Naive thymus-derived CD4-positive, alpha-beta T cell (primary cell): ENCODE measurements around the gene TSHZ2. TPM values are rescaled to one million over a fixed set of nuclear protein-coding genes. Genes with fewer than 3 reads are reported as not detected.
A peak's percentile ranks its signal among the peaks of the same experiment; 100 is the strongest.

Source experiments
- ATAC-seq: fragments of 150-1000 bp; cut with Tn5 transposase; 2 replicates; pipeline ENCODE4 v1.10.0; 2021; ENCODE audit warnings: mild to moderate bottlenecking, moderate library complexity
- CTCF ChIA-PET: fragments of 350-600 bp; sonication (Branson Sonifier 250); formaldehyde crosslinking; loops from one replicate; lab custom pipeline; 2021; ENCODE audit warnings: antibody characterized with exemption; lab: Charles Lee
- POLR2A ChIA-PET: fragments of 350-600 bp; sonication (Branson Sonifier 250); formaldehyde crosslinking; loops from one replicate; lab custom pipeline; 2021; ENCODE audit warnings: antibody characterized with exemption, inconsistent platforms; lab: Charles Lee
- DNase-seq, 9 donors: peaks; one replicate each; pipeline versions ENCODE4 v3.0.0 to v3.0.0-alpha.2; 2020 to 2022; ENCODE audit warnings: mixed read lengths in 1 of 9
- H3K27ac ChIP-seq: one replicate; pipeline ENCODE4 v1.7.0; 2013; ENCODE audit warnings: mild to moderate bottlenecking, low read depth, low read length, moderate library complexity
- H3K27me3 ChIP-seq, 2 donors: one replicate each; pipeline ENCODE4 v1.7.0; 2013; ENCODE audit warnings: low read length in 2 of 2, mild to moderate bottlenecking in 2 of 2, moderate library complexity in 2 of 2; ENCODE audit not compliant: control insufficient read depth in 2 of 2, insufficient read depth in 2 of 2
- H3K36me3 ChIP-seq, 3 experiments: 1 replicate in 2 of 3; 2 replicates in 1 of 3; pipeline ENCODE4 v1.7.0; 2013; ENCODE audit warnings: low read length in 3 of 3, mild to moderate bottlenecking in 3 of 3, moderate library complexity in 1 of 3; ENCODE audit not compliant: insufficient read depth in 3 of 3, control insufficient read depth in 2 of 3
- H3K4me1 ChIP-seq, 2 donors: one replicate each; pipeline ENCODE4 v1.7.0; 2013; ENCODE audit warnings: low read length in 2 of 2, mild to moderate bottlenecking in 2 of 2, moderate library complexity in 1 of 2; ENCODE audit not compliant: control insufficient read depth in 2 of 2, insufficient read depth in 2 of 2
- H3K4me3 ChIP-seq: 2 replicates; pipeline ENCODE4 v1.7.0; 2013; ENCODE audit warnings: mild to moderate bottlenecking, low read length
- H3K9me3 ChIP-seq, 3 experiments: 1 replicate in 2 of 3; 2 replicates in 1 of 3; pipeline ENCODE4 v1.7.0; 2013; ENCODE audit warnings: low read length in 3 of 3; ENCODE audit not compliant: control insufficient read depth in 2 of 3
- H3K27ac Mint-ChIP-seq, 9 donors: one replicate each; pipeline ENCODE4 v1.8.0; 2020 to 2022; ENCODE audit warnings: mixed read lengths in 9 of 9, mild to moderate bottlenecking in 8 of 9, moderate library complexity in 5 of 9, inconsistent platforms in 2 of 9
- H3K27me3 Mint-ChIP-seq, 5 donors: one replicate each; pipeline ENCODE4 v1.8.0; 2021 to 2022; ENCODE audit warnings: mixed read lengths in 5 of 5, mild to moderate bottlenecking in 1 of 5
- H3K36me3 Mint-ChIP-seq, 5 donors: one replicate each; pipeline ENCODE4 v1.8.0; 2020 to 2022; ENCODE audit warnings: mixed read lengths in 5 of 5, mild to moderate bottlenecking in 3 of 5, inconsistent platforms in 1 of 5
- H3K4me1 Mint-ChIP-seq, 7 donors: one replicate each; pipeline ENCODE4 v1.8.0; 2020 to 2022; ENCODE audit warnings: mixed read lengths in 7 of 7, mild to moderate bottlenecking in 3 of 7, inconsistent platforms in 1 of 7
- H3K4me3 Mint-ChIP-seq, 10 donors: one replicate each; pipeline ENCODE4 v1.8.0; 2020 to 2022; ENCODE audit warnings: mild to moderate bottlenecking in 10 of 10, mixed read lengths in 10 of 10, moderate library complexity in 6 of 10, inconsistent platforms in 2 of 10
- H3K9me3 Mint-ChIP-seq, 11 donors: one replicate each; pipeline ENCODE4 v1.8.0; 2020 to 2022; ENCODE audit warnings: mixed read lengths in 11 of 11, mild to moderate bottlenecking in 4 of 11, inconsistent platforms in 1 of 11, moderate library complexity in 1 of 11
- intact Hi-C, 2 donors: fragments of 100-400 bp; cut with micrococcal nuclease; formaldehyde crosslinking; loops; one replicate each; pipeline ENCODE4 v1.15.1; 2023
- polyA plus RNA-seq, 2 donors: library from polyadenylated mRNA; unstranded; fragments of 300-500 nt; fragmentation: Illumina TruSeq; gene quantifications; one replicate each; pipeline ENCODE4 v1.2.3, GENCODE V29; 2021
- total RNA-seq, 6 experiments: library from RNA in 5 of 6; stranded (reverse) in 5 of 6; gene quantifications; 1 replicate in 5 of 6; 2 replicates in 1 of 6; pipeline ENCODE4 v1.2.3 and lab custom pipeline; 2021 to 2026

The TSHZ2 gene
- total and polyA plus RNA-seq, 7 experiments from 2014 or later, result 6.0 to 84.5 (median 42.5) TPM

- Mint-ChIP-seq H3K9me3 (peaks cover 0 to 14% (median 0%) of the 10 kb centered on the region in 11 donors), H3K4me1 (peaks cover 0 to 33% (median 9%) of the 10 kb centered on the region in 7 donors), H3K36me3 (peaks cover 10 to 28% (median 25%) of the 10 kb centered on the region in 5 donors), H3K4me3 (no peak overlapping the region), H3K27ac (peak overlapping the region in 1 of 9 donors; percentile 52), H3K27me3 (peaks cover 0 to 2% (median 0%) of the 10 kb centered on the region in 5 donors)
- H3K4me3 ChIP-seq, result no peak overlapping the region
- no peaks in the 10 kb centered on the region for H3K27me3 ChIP-seq
- DNase-seq (no peak), ATAC-seq (no peak)
- ChIA-PET POLR2A (no interaction called here), CTCF (no interaction called here)
- no peaks in the 10 kb centered on the region for H3K4me1 ChIP-seq
- H3K36me3 ChIP-seq, result no peaks in the 10 kb centered on the region
- no peaks in the 10 kb centered on the region for H3K9me3 ChIP-seq
- intact Hi-C loops, result no loop called here
- H3K27ac ChIP-seq, result no peak overlapping the region
These were observed 75.0 kb downstream of the TSHZ2 start for GRCh38 chr20:53047203-53047602.

DNA sequence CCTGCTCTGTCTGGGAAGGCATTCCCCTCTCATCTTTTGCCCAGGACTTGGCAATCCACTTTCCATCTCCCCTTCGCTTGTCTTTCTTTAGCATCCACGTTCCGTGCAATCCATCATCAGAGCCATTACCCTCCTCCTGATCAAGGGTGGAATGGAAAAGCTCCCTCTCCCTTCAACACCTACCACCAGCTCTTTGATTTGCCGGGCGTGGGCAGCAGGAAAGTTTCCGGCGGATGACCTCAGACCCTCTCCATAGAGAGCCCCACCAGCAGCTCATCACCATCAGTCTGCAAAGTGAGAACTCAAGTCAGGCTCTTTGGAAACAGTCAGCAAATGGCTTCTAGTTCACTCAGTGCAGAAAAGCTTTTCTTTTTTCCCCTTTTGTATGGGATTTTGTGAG, 76.2 kb downstream of the TSHZ2 start:
- CTCF ChIA-PET, result no interaction called here
- H3K27me3 ChIP-seq, result no peaks in the 10 kb centered on the region
- no peaks in the 10 kb centered on the region for H3K36me3 ChIP-seq
- POLR2A ChIA-PET, result no interaction called here
- H3K4me1 ChIP-seq, result no peaks in the 10 kb centered on the region
- peak overlapping the region in 1 of 9 donors; percentile 52 for H3K27ac Mint-ChIP-seq
- H3K27me3 Mint-ChIP-seq, result peaks cover 0 to 2% (median 0%) of the 10 kb centered on the region in 5 donors
- peaks cover 0 to 33% (median 9%) of the 10 kb centered on the region in 7 donors for H3K4me1 Mint-ChIP-seq
- H3K27ac ChIP-seq, result no peak overlapping the region
- ATAC-seq (no peak), DNase-seq (no peak)
- peaks cover 0 to 14% (median 0%) of the 10 kb centered on the region in 11 donors for H3K9me3 Mint-ChIP-seq
- H3K9me3 ChIP-seq, result no peaks in the 10 kb centered on the region
- H3K4me3 Mint-ChIP-seq, result no peak overlapping the region
- H3K36me3 Mint-ChIP-seq, result peaks cover 10 to 34% (median 26%) of the 10 kb centered on the region in 5 donors
- H3K4me3 ChIP-seq, result no peak overlapping the region
- intact Hi-C loops, result no loop called here

GRCh38 chr20:53050338-53050737, 78.2 kb downstream of the TSHZ2 start:
- peaks cover 0 to 14% (median 0%) of the 10 kb centered on the region in 11 donors for H3K9me3 Mint-ChIP-seq
- H3K36me3 Mint-ChIP-seq, result peaks cover 10 to 29% (median 24%) of the 10 kb centered on the region in 5 donors
- POLR2A ChIA-PET, result interaction anchor here (0.6 to 1.0 kb wide), 3 partner anchors 11 to 61 kb away, joined by 4 read pairs; no protein-coding TSS in a partner anchor
- H3K4me3 Mint-ChIP-seq, result no peak overlapping the region
- H3K9me3 ChIP-seq, result no peaks in the 10 kb centered on the region
- peaks cover 0 to 2% (median 0%) of the 10 kb centered on the region in 5 donors for H3K27me3 Mint-ChIP-seq
- H3K27ac Mint-ChIP-seq, result no peak overlapping the region
- no peak for ATAC-seq
- no peak overlapping the region for H3K4me3 ChIP-seq
- H3K27ac ChIP-seq, result no peak overlapping the region
- no peaks in the 10 kb centered on the region for H3K4me1 ChIP-seq
- no peaks in the 10 kb centered on the region for H3K36me3 ChIP-seq
- H3K27me3 ChIP-seq, result no peaks in the 10 kb centered on the region
- H3K4me1 Mint-ChIP-seq, result peaks cover 4 to 41% (median 9%) of the 10 kb centered on the region in 7 donors
- intact Hi-C loops, result no loop called here
- no peak for DNase-seq
- CTCF ChIA-PET, result interaction anchor here (0.8 to 1.2 kb wide), 2 partner anchors 9 to 187 kb away, joined by 3 read pairs; no protein-coding TSS in a partner anchor

DNA sequence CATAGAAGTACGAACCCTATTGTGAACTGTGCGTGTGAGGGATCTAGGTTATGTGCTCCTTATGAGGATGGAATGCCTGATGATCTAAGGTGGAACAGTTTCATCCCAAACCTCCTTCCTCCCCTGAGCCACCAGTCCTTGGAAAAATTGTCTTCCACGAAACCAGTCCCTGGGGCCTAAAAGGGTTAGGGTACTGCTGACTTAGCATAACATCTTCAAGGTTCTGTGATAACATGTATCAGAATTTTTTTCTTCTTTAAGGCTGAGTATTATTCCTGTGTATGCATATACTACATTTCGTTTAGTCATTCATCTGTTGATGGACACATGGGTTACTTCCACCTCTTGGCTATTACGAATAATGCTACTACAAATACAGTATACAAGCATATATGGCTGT, 80.2 kb downstream of the TSHZ2 start:
- ChIA-PET POLR2A (no interaction called here), CTCF (no interaction called here)
- Histone ChIP-seq H3K9me3 (no peaks in the 10 kb centered on the region), H3K27me3 (no peaks in the 10 kb centered on the region), H3K36me3 (no peaks in the 10 kb centered on the region), H3K4me1 (no peaks in the 10 kb centered on the region), H3K4me3 (no peak overlapping the region), H3K27ac (no peak overlapping the region)
- Mint-ChIP-seq H3K4me3 (no peak overlapping the region), H3K9me3 (peaks cover 0 to 14% (median 3%) of the 10 kb centered on the region in 11 donors), H3K36me3 (peaks cover 13 to 39% (median 29%) of the 10 kb centered on the region in 5 donors), H3K4me1 (peaks cover 4 to 51% (median 16%) of the 10 kb centered on the region in 7 donors), H3K27ac (no peak overlapping the region), H3K27me3 (peaks cover 0 to 5% (median 0%) of the 10 kb centered on the region in 5 donors)
- intact Hi-C loops, result no loop called here
- ATAC-seq (no peak), DNase-seq (no peak)

GRCh38 chr20:53053595-53053994, 81.4 kb downstream of the TSHZ2 start:
- peaks cover 0 to 3% (median 0%) of the 10 kb centered on the region in 5 donors for H3K27me3 Mint-ChIP-seq
- no peaks in the 10 kb centered on the region for H3K4me1 ChIP-seq
- no peaks in the 10 kb centered on the region for H3K9me3 ChIP-seq
- peaks cover 0 to 9% (median 0%) of the 10 kb centered on the region in 11 donors for H3K9me3 Mint-ChIP-seq
- H3K27me3 ChIP-seq, result no peaks in the 10 kb centered on the region
- no peak for DNase-seq
- H3K36me3 Mint-ChIP-seq, result peaks cover 9 to 32% (median 21%) of the 10 kb centered on the region in 5 donors
- ChIA-PET CTCF (no interaction called here), POLR2A (no interaction called here)
- H3K36me3 ChIP-seq, result no peaks in the 10 kb centered on the region
- H3K27ac ChIP-seq, result no peak overlapping the region
- H3K27ac Mint-ChIP-seq, result peak overlapping the region in 1 of 9 donors; percentile 80
- intact Hi-C loops, result no loop called here
- no peak overlapping the region for H3K4me3 Mint-ChIP-seq
- H3K4me3 ChIP-seq, result no peak overlapping the region
- no peak for ATAC-seq
- peaks cover 5 to 40% (median 15%) of the 10 kb centered on the region in 7 donors for H3K4me1 Mint-ChIP-seq

GRCh38 chr20:53055367-53056067, 83.4 kb downstream of the TSHZ2 start:
- Mint-ChIP-seq H3K4me1 (peaks cover 5 to 55% (median 25%) of the 10 kb centered on the region in 7 donors), H3K27me3 (peaks cover 0 to 3% (median 0%) of the 10 kb centered on the region in 5 donors), H3K9me3 (peaks cover 0 to 8% (median 0%) of the 10 kb centered on the region in 11 donors), H3K27ac (peak overlapping the region in 1 of 9 donors; percentile 80), H3K4me3 (no peak overlapping the region), H3K36me3 (peaks cover 9 to 32% (median 21%) of the 10 kb centered on the region in 5 donors)
- H3K27ac ChIP-seq, result no peak overlapping the region
- POLR2A ChIA-PET, result no interaction called here
- H3K4me3 ChIP-seq, result no peak overlapping the region
- no peaks in the 10 kb centered on the region for H3K27me3 ChIP-seq
- no peak for ATAC-seq
- no peaks in the 10 kb centered on the region for H3K9me3 ChIP-seq
- CTCF ChIA-PET, result no interaction called here
- intact Hi-C loops, result loop anchor here in 1 of 2 donors (5.0 kb wide), 1 partner anchor 37 kb away; no protein-coding TSS in a partner anchor
- H3K36me3 ChIP-seq, result no peaks in the 10 kb centered on the region
- no peaks in the 10 kb centered on the region for H3K4me1 ChIP-seq
- no peak for DNase-seq
